ENCODE measurements around the gene ASB12.
"Not testable (repeated sequence)": the region's sequence is repeated elsewhere in the genome, so short reads cannot be mapped to it uniquely, and the experiment has no call there.

Gene ASB12

GRCh38 chrX:64230123-64230970, at the start of gene ASB12:
Gene ASB12, minus strand, starts transcription at chrX:64230607. Its CDS starts 4,957 bp downstream, at chrX:64225650.
- no peak within 1 kb of the TSS for H3K27ac ChIP-seq (ENCODE audit: low read depth, low read length)
- H3K4me1 ChIP-seq (ENCODE audit: control insufficient read depth in 5 of 5, insufficient read depth in 5 of 5, low read length in 5 of 5): no peaks in the 10 kb centered on the region
- no peak within 1 kb of the TSS for H3K9ac ChIP-seq (ENCODE audit: low read length in 5 of 5)
- peaks cover 0 to 4% (median 0%) of the 10 kb centered on the region in 5 donors for H3K27me3 ChIP-seq (ENCODE audit: control insufficient read depth in 5 of 5, insufficient read depth in 4 of 5, low read length in 5 of 5)
- no peaks in the 10 kb centered on the region for H3K36me3 ChIP-seq (ENCODE audit: control insufficient read depth in 5 of 5, insufficient read depth in 5 of 5, low read length in 5 of 5)
- H3K4me3 ChIP-seq (ENCODE audit: low read depth in 1 of 5, low read length in 5 of 5): no peak within 1 kb of the TSS
- H3K9me3 ChIP-seq (ENCODE audit: control insufficient read depth in 5 of 5, low read length in 5 of 5): peaks cover 0 to 3% (median 0%) of the 10 kb centered on the region in 5 donors

GRCh38 chrX:64265265-64265664, 34.9 kb upstream of the ASB12 start:
- Histone ChIP-seq H3K27me3 (ENCODE audit: control insufficient read depth in 5 of 5, insufficient read depth in 4 of 5, low read length in 5 of 5) (peaks cover 0 to 4% (median 0%) of the 10 kb centered on the region in 5 donors), H3K4me1 (ENCODE audit: control insufficient read depth in 5 of 5, insufficient read depth in 5 of 5, low read length in 5 of 5) (no peaks in the 10 kb centered on the region), H3K9me3 (ENCODE audit: control insufficient read depth in 5 of 5, low read length in 5 of 5) (peaks cover 0 to 3% (median 0%) of the 10 kb centered on the region in 5 donors), H3K9ac (ENCODE audit: low read length in 5 of 5) (no peak overlapping the region), H3K36me3 (ENCODE audit: control insufficient read depth in 5 of 5, insufficient read depth in 5 of 5, low read length in 5 of 5) (no peaks in the 10 kb centered on the region), H3K4me3 (ENCODE audit: low read depth in 1 of 5, low read length in 5 of 5) (no peak overlapping the region), H3K27ac (ENCODE audit: low read depth, low read length) (no peak overlapping the region)

- Histone ChIP-seq H3K9me3 (ENCODE audit: control insufficient read depth in 5 of 5, low read length in 5 of 5) (peaks cover 0 to 4% (median 3%) of the 10 kb centered on the region in 5 donors), H3K27me3 (ENCODE audit: control insufficient read depth in 5 of 5, insufficient read depth in 4 of 5, low read length in 5 of 5) (peaks cover 0 to 13% (median 0%) of the 10 kb centered on the region in 5 donors), H3K27ac (ENCODE audit: low read depth, low read length) (no peak overlapping the region), H3K9ac (ENCODE audit: low read length in 5 of 5) (no peak overlapping the region), H3K36me3 (ENCODE audit: control insufficient read depth in 5 of 5, insufficient read depth in 5 of 5, low read length in 5 of 5) (no peaks in the 10 kb centered on the region), H3K4me3 (ENCODE audit: low read depth in 1 of 5, low read length in 5 of 5) (no peak overlapping the region), H3K4me1 (ENCODE audit: control insufficient read depth in 5 of 5, insufficient read depth in 5 of 5, low read length in 5 of 5) (no peaks in the 10 kb centered on the region)
Measured at GRCh38 chrX:64229154-64229553, 1.3 kb downstream of the ASB12 start.

- Histone ChIP-seq H3K4me3 (ENCODE audit: low read depth in 1 of 5, low read length in 5 of 5) (no peak overlapping the region), H3K9me3 (ENCODE audit: control insufficient read depth in 5 of 5, low read length in 5 of 5) (no peaks in the 10 kb centered on the region), H3K36me3 (ENCODE audit: control insufficient read depth in 5 of 5, insufficient read depth in 5 of 5, low read length in 5 of 5) (no peaks in the 10 kb centered on the region), H3K27ac (ENCODE audit: low read depth, low read length) (no peak overlapping the region), H3K9ac (ENCODE audit: low read length in 5 of 5) (no peak overlapping the region), H3K4me1 (ENCODE audit: control insufficient read depth in 5 of 5, insufficient read depth in 5 of 5, low read length in 5 of 5) (no peaks in the 10 kb centered on the region), H3K27me3 (ENCODE audit: control insufficient read depth in 5 of 5, insufficient read depth in 4 of 5, low read length in 5 of 5) (peaks cover 0 to 8% (median 0%) of the 10 kb centered on the region in 5 donors)
Measured at GRCh38 chrX:64218023-64218422, 12.4 kb downstream of the ASB12 start.

GRCh38 chrX:64213989-64214388, 16.4 kb downstream of the ASB12 start:
- not testable (repeated sequence) for H3K9ac ChIP-seq (ENCODE audit: low read length in 5 of 5); H3K27me3 ChIP-seq (ENCODE audit: control insufficient read depth in 5 of 5, insufficient read depth in 4 of 5, low read length in 5 of 5); H3K9me3 ChIP-seq (ENCODE audit: control insufficient read depth in 5 of 5, low read length in 5 of 5); H3K27ac ChIP-seq (ENCODE audit: low read depth, low read length); H3K36me3 ChIP-seq (ENCODE audit: control insufficient read depth in 5 of 5, insufficient read depth in 5 of 5, low read length in 5 of 5); H3K4me1 ChIP-seq (ENCODE audit: control insufficient read depth in 5 of 5, insufficient read depth in 5 of 5, low read length in 5 of 5); H3K4me3 ChIP-seq (ENCODE audit: low read depth in 1 of 5, low read length in 5 of 5)

- H3K27ac ChIP-seq (ENCODE audit: low read depth, low read length): peak overlapping the region; percentile 91
- H3K9ac ChIP-seq (ENCODE audit: low read length in 5 of 5): peak overlapping the region; percentile 65 to 84 (median 76)
- peak overlapping the region; percentile 51 to 80 (median 75) for H3K4me3 ChIP-seq (ENCODE audit: low read depth in 1 of 5, low read length in 5 of 5)
- peaks cover 0 to 8% (median 2%) of the 10 kb centered on the region in 5 donors for H3K27me3 ChIP-seq (ENCODE audit: control insufficient read depth in 5 of 5, insufficient read depth in 4 of 5, low read length in 5 of 5)
- H3K9me3 ChIP-seq (ENCODE audit: control insufficient read depth in 5 of 5, low read length in 5 of 5): no peaks in the 10 kb centered on the region
- H3K36me3 ChIP-seq (ENCODE audit: control insufficient read depth in 5 of 5, insufficient read depth in 5 of 5, low read length in 5 of 5): no peaks in the 10 kb centered on the region
- peaks cover 0 to 25% (median 21%) of the 10 kb centered on the region in 5 donors for H3K4me1 ChIP-seq (ENCODE audit: control insufficient read depth in 5 of 5, insufficient read depth in 5 of 5, low read length in 5 of 5)
Measured at GRCh38 chrX:64206556-64207162, 23.7 kb downstream of the ASB12 start.

GRCh38 chrX:64205735-64206501, 24.5 kb downstream of the ASB12 start:
- H3K36me3 ChIP-seq (ENCODE audit: control insufficient read depth in 5 of 5, insufficient read depth in 5 of 5, low read length in 5 of 5): no peaks in the 10 kb centered on the region
- no peaks in the 10 kb centered on the region for H3K9me3 ChIP-seq (ENCODE audit: control insufficient read depth in 5 of 5, low read length in 5 of 5)
- peak overlapping the region; percentile 51 to 80 (median 75) for H3K4me3 ChIP-seq (ENCODE audit: low read depth in 1 of 5, low read length in 5 of 5)
- peak overlapping the region; percentile 91 for H3K27ac ChIP-seq (ENCODE audit: low read depth, low read length)
- peak overlapping the region; percentile 65 to 84 (median 76) for H3K9ac ChIP-seq (ENCODE audit: low read length in 5 of 5)
- peaks cover 0 to 8% (median 4%) of the 10 kb centered on the region in 5 donors for H3K27me3 ChIP-seq (ENCODE audit: control insufficient read depth in 5 of 5, insufficient read depth in 4 of 5, low read length in 5 of 5)
- H3K4me1 ChIP-seq (ENCODE audit: control insufficient read depth in 5 of 5, insufficient read depth in 5 of 5, low read length in 5 of 5): peaks cover 0 to 25% (median 21%) of the 10 kb centered on the region in 5 donors

GRCh38 chrX:64205441-64205734, 25.0 kb downstream of the ASB12 start, which contains the start of gene AMER1:
Gene AMER1, minus strand, starts transcription at chrX:64205708. Its CDS starts 12,422 bp downstream, at chrX:64193286.
- H3K36me3 ChIP-seq (ENCODE audit: control insufficient read depth in 5 of 5, insufficient read depth in 5 of 5, low read length in 5 of 5): no peaks in the 10 kb centered on the region
- H3K27me3 ChIP-seq (ENCODE audit: control insufficient read depth in 5 of 5, insufficient read depth in 4 of 5, low read length in 5 of 5): peaks cover 0 to 8% (median 4%) of the 10 kb centered on the region in 5 donors
- H3K4me1 ChIP-seq (ENCODE audit: control insufficient read depth in 5 of 5, insufficient read depth in 5 of 5, low read length in 5 of 5): peaks cover 0 to 25% (median 21%) of the 10 kb centered on the region in 5 donors
- H3K27ac ChIP-seq (ENCODE audit: low read depth, low read length): peak within 1 kb of the TSS; percentile 91
- H3K4me3 ChIP-seq (ENCODE audit: low read depth in 1 of 5, low read length in 5 of 5): peak within 1 kb of the TSS; percentile 54 to 80 (median 75)
- H3K9ac ChIP-seq (ENCODE audit: low read length in 5 of 5): peak within 1 kb of the TSS; percentile 65 to 84 (median 76)
- H3K9me3 ChIP-seq (ENCODE audit: control insufficient read depth in 5 of 5, low read length in 5 of 5): no peaks in the 10 kb centered on the region

GRCh38 chrX:64204701-64205440, 25.5 kb downstream of the ASB12 start:
- H3K27ac ChIP-seq (ENCODE audit: low read depth, low read length): peak overlapping the region; percentile 33
- H3K4me1 ChIP-seq (ENCODE audit: control insufficient read depth in 5 of 5, insufficient read depth in 5 of 5, low read length in 5 of 5): peaks cover 0 to 25% (median 21%) of the 10 kb centered on the region in 5 donors
- H3K9me3 ChIP-seq (ENCODE audit: control insufficient read depth in 5 of 5, low read length in 5 of 5): no peaks in the 10 kb centered on the region
- H3K27me3 ChIP-seq (ENCODE audit: control insufficient read depth in 5 of 5, insufficient read depth in 4 of 5, low read length in 5 of 5): peaks cover 0 to 8% (median 4%) of the 10 kb centered on the region in 5 donors
- peak overlapping the region in 4 of 5 donors; percentile 5 to 76 (median 69) for H3K9ac ChIP-seq (ENCODE audit: low read length in 5 of 5)
- H3K4me3 ChIP-seq (ENCODE audit: low read depth in 1 of 5, low read length in 5 of 5): peak overlapping the region; percentile 54 to 80 (median 75)
- H3K36me3 ChIP-seq (ENCODE audit: control insufficient read depth in 5 of 5, insufficient read depth in 5 of 5, low read length in 5 of 5): no peaks in the 10 kb centered on the region
